H1 (cell line): ENCODE measurements around the gene GALR2. TPM values are rescaled to one million over a fixed set of nuclear protein-coding genes. Genes with fewer than 3 reads are reported as not detected.

Source experiments
- CTCF ChIA-PET: fragments of 300-600 bp; sonication (Branson Sonifier 250); formaldehyde crosslinking; loops from one replicate; lab custom pipeline; 2021; ENCODE audit not compliant: partially characterized antibody; lab: Charles Lee
- POLR2A ChIA-PET: fragments of 300-600 bp; sonication (Branson Sonifier 250); formaldehyde crosslinking; loops from one replicate; lab custom pipeline; 2021; ENCODE audit warnings: inconsistent platforms; ENCODE audit not compliant: partially characterized antibody; lab: Charles Lee
- DNase-seq, 2 experiments: peaks; one replicate each; pipeline versions ENCODE4 v3.0.0 to v3.0.0-alpha.2; 2010 to 2022; ENCODE audit warnings: low spot score in 2 of 2, low read depth in 1 of 2, mixed read lengths in 1 of 2
- FAIRE-seq: peaks from 2 replicates; lab custom pipeline; 2011; peaks lifted over from hg19 to GRCh38; lab: Jason Lieb, UNC
- H2AFZ ChIP-seq: 2 replicates; pipeline ENCODE4 v1.8.1; 2012; ENCODE audit warnings: low read length, inconsistent platforms
- H2AK5ac ChIP-seq: 2 replicates; pipeline ENCODE4 v1.6.1; 2013; ENCODE audit warnings: low read depth, low read length
- H2BK120ac ChIP-seq: replicated peaks from 2 replicates; pipeline ENCODE3; 2013; ENCODE audit warnings: low read depth, low read length, inconsistent platforms
- H2BK12ac ChIP-seq: 2 replicates; pipeline ENCODE4 v1.6.1; 2013; ENCODE audit warnings: low read depth, low read length
- H2BK15ac ChIP-seq: 2 replicates; pipeline ENCODE4 v1.6.1; 2013; ENCODE audit warnings: low read length
- H2BK20ac ChIP-seq: 2 replicates; pipeline ENCODE4 v1.6.1; 2013; ENCODE audit warnings: low read length
- H2BK5ac ChIP-seq: 2 replicates; pipeline ENCODE4 v1.6.1; 2013; ENCODE audit warnings: low read depth, low read length
- H3K14ac ChIP-seq: 2 replicates; pipeline ENCODE4 v1.6.1; 2013; ENCODE audit warnings: inconsistent platforms; ENCODE audit not compliant: insufficient read length
- H3K18ac ChIP-seq: 2 replicates; pipeline ENCODE4 v1.6.1; 2013; ENCODE audit warnings: low read length; ENCODE audit errors: extremely low read depth
- H3K23ac ChIP-seq: 2 replicates; pipeline ENCODE4 v1.6.1; 2013; ENCODE audit warnings: inconsistent platforms; ENCODE audit not compliant: insufficient read length
- H3K23me2 ChIP-seq: 2 replicates; pipeline ENCODE4 v1.6.1; 2013; ENCODE audit warnings: low read depth, low read length
- H3K27ac ChIP-seq: 2 replicates; pipeline ENCODE4 v1.6.1; 2011; ENCODE audit warnings: low read depth, low read length, inconsistent platforms
- H3K27me3 ChIP-seq, 4 experiments: replicated peaks in 1 of 4; 1 replicate in 1 of 4; 2 replicates in 3 of 4; pipeline versions ENCODE4 v1.6.1 to v1.8.1; 2011 to 2013; ENCODE audit warnings: low read length in 3 of 4, mild to moderate bottlenecking in 3 of 4, inconsistent platforms in 2 of 4, mixed read lengths in 2 of 4, moderate library complexity in 1 of 4; ENCODE audit not compliant: control insufficient read depth in 3 of 4, insufficient read depth in 3 of 4; ENCODE audit errors: extremely low read depth in 1 of 4
- H3K36me3 ChIP-seq, 4 experiments: 2 replicates each; pipeline versions ENCODE4 v1.6.1 to v1.8.1; 2011 to 2013; ENCODE audit warnings: mild to moderate bottlenecking in 4 of 4, low read length in 3 of 4, moderate library complexity in 2 of 4, control low read depth in 1 of 4, inconsistent platforms in 1 of 4; ENCODE audit not compliant: insufficient read depth in 4 of 4, control insufficient read depth in 2 of 4
- H3K4ac ChIP-seq: replicated peaks from 2 replicates; pipeline ENCODE3; 2013; ENCODE audit warnings: low read length, low read depth, mixed read lengths, inconsistent platforms; ENCODE audit not compliant: insufficient read length
- H3K4me1 ChIP-seq, 4 experiments: replicated peaks in 1 of 4; 1 replicate in 1 of 4; 2 replicates in 3 of 4; pipeline versions ENCODE4 v1.6.1 to v1.8.1; 2011 to 2013; ENCODE audit warnings: low read length in 3 of 4, inconsistent platforms in 2 of 4, mixed read lengths in 1 of 4; ENCODE audit not compliant: insufficient read depth in 4 of 4, control insufficient read depth in 3 of 4
- H3K4me2 ChIP-seq, 2 experiments: 2 replicates each; pipeline versions ENCODE4 v1.6.1 to v1.8.1; 2011 to 2013; ENCODE audit warnings: low read depth in 2 of 2, low read length in 2 of 2, control low read depth in 1 of 2, inconsistent platforms in 1 of 2, mild to moderate bottlenecking in 1 of 2; ENCODE audit not compliant: insufficient read depth in 1 of 2
- H3K4me3 ChIP-seq, 4 experiments: fragments of 200-600, 300-600 bp in 1 of 4; sonication (generic), shearing (Covaris generic), sonication (Bioruptor Twin) in 1 of 4; 2 replicates each; pipeline versions ENCODE4 v1.5.1 to v1.8.1; 2011 to 2016; ENCODE audit warnings: low read length in 4 of 4, low read depth in 3 of 4, control low read depth in 2 of 4, inconsistent platforms in 2 of 4, mild to moderate bottlenecking in 2 of 4, mixed read lengths in 1 of 4, moderate library complexity in 1 of 4; ENCODE audit not compliant: insufficient read depth in 2 of 4; ENCODE audit errors: extremely low read depth in 1 of 4
- H3K56ac ChIP-seq: replicated peaks from 2 replicates; pipeline ENCODE3; 2013; ENCODE audit warnings: low read depth, mild to moderate bottlenecking, mixed read lengths, low read length, inconsistent platforms; ENCODE audit not compliant: insufficient read length
- H3K79me1 ChIP-seq: 2 replicates; pipeline ENCODE4 v1.6.1; 2013; ENCODE audit warnings: low read depth, low read length, control low read depth
- H3K79me2 ChIP-seq, 2 experiments: 2 replicates each; pipeline versions ENCODE4 v1.6.1 to v1.8.1; 2012 to 2013; ENCODE audit warnings: low read length in 2 of 2, mild to moderate bottlenecking in 2 of 2, inconsistent platforms in 1 of 2; ENCODE audit not compliant: insufficient read depth in 2 of 2, control insufficient read depth in 1 of 2
- H3K9ac ChIP-seq, 4 experiments: replicated peaks in 1 of 4; 1 replicate in 1 of 4; 2 replicates in 3 of 4; pipeline versions ENCODE4 v1.6.1 to v1.8.1; 2011 to 2013; ENCODE audit warnings: low read depth in 3 of 4, low read length in 3 of 4, control low read depth in 2 of 4, mild to moderate bottlenecking in 2 of 4, moderate library complexity in 2 of 4, inconsistent platforms in 1 of 4; ENCODE audit errors: extremely low read depth in 1 of 4
- H3K9me3 ChIP-seq, 2 experiments: 2 replicates each; pipeline versions ENCODE4 v1.6.1 to v1.8.1; 2012 to 2013; ENCODE audit warnings: mild to moderate bottlenecking in 2 of 2, moderate library complexity in 2 of 2, control low read depth in 1 of 2, inconsistent platforms in 1 of 2, low read depth in 1 of 2, low read length in 1 of 2, mixed read lengths in 1 of 2; ENCODE audit not compliant: insufficient read depth in 2 of 2
- H4K20me1 ChIP-seq, 2 experiments: replicated peaks in 1 of 2; 2 replicates each; pipeline versions ENCODE3 to v1.8.1; 2011 to 2013; ENCODE audit warnings: inconsistent platforms in 2 of 2, low read length in 2 of 2, mild to moderate bottlenecking in 1 of 2; ENCODE audit not compliant: insufficient read depth in 2 of 2, control insufficient read depth in 1 of 2
- H4K5ac ChIP-seq: 2 replicates; pipeline ENCODE4 v1.6.1; 2013; ENCODE audit warnings: low read length, low read depth, mixed read lengths, inconsistent platforms; ENCODE audit not compliant: insufficient read length
- H4K8ac ChIP-seq: 2 replicates; pipeline ENCODE4 v1.8.0; 2013; ENCODE audit warnings: mild to moderate bottlenecking, moderate library complexity, low read length, inconsistent platforms; ENCODE audit not compliant: insufficient read depth; ENCODE audit errors: extremely low read depth
- H4K91ac ChIP-seq: replicated peaks from 2 replicates; pipeline ENCODE3; 2013; ENCODE audit warnings: low read length, mixed read lengths, inconsistent platforms; ENCODE audit not compliant: insufficient read length
- BRCA1 ChIP-seq: IDR thresholded peaks from 2 replicates; pipeline ENCODE4 v1.6.1; 2012; ENCODE audit warnings: low read depth, low read length, improper control_type of control experiment
- CBX5 ChIP-seq: fragments of 300-800, 300-1000 bp; sonication (generic); IDR thresholded peaks from 2 replicates; pipeline ENCODE4 v1.7.1; 2016; ENCODE audit warnings: antibody characterized with exemption, low read length, low read depth
- CHD2 ChIP-seq: IDR thresholded peaks from 2 replicates; pipeline ENCODE4 v1.6.1; 2012; ENCODE audit warnings: low read length, improper control_type of control experiment
- CTBP2 ChIP-seq: IDR thresholded peaks from 2 replicates; pipeline ENCODE4 v1.7.0; 2011; ENCODE audit warnings: borderline replicate concordance, mild to moderate bottlenecking, moderate library complexity, mixed read lengths, low read length; ENCODE audit not compliant: insufficient read depth, insufficient read length
- HDAC2 ChIP-seq, 2 experiments: fragments of 300-600 bp in 1 of 2; sonication (generic) in 1 of 2; IDR thresholded peaks; 2 replicates each; pipeline ENCODE4 v1.6.1; 2011 to 2012; ENCODE audit warnings: low read depth in 2 of 2, low read length in 2 of 2, mild to moderate bottlenecking in 2 of 2, moderate library complexity in 2 of 2, borderline replicate concordance in 1 of 2, inconsistent platforms in 1 of 2
- NANOG ChIP-seq: IDR thresholded peaks from 2 replicates; pipeline ENCODE4 v1.6.1; 2011; ENCODE audit warnings: low read length, low read depth, mild to moderate bottlenecking, inconsistent platforms; ENCODE audit not compliant: insufficient read depth, poor library complexity, severe bottlenecking
- POLR2AphosphoS5 ChIP-seq: IDR thresholded peaks from 2 replicates; pipeline ENCODE4 v1.6.1; 2011; ENCODE audit warnings: low read depth, low read length
- RFX5 ChIP-seq: IDR thresholded peaks from 2 replicates; pipeline ENCODE4 v1.6.1; 2011; ENCODE audit warnings: low read depth, low read length, improper control_type of control experiment, borderline replicate concordance
- SP2 ChIP-seq: IDR thresholded peaks from 2 replicates; pipeline ENCODE4 v1.6.1; 2012; ENCODE audit warnings: mild to moderate bottlenecking, low read length, inconsistent platforms
- TAF1 ChIP-seq: IDR thresholded peaks from 2 replicates; pipeline ENCODE4 v1.6.1; 2011; ENCODE audit warnings: mild to moderate bottlenecking, low read depth, low read length
- TAF7 ChIP-seq: optimal IDR thresholded peaks from 2 replicates; pipeline ENCODE3; 2011; ENCODE audit warnings: low read depth, mild to moderate bottlenecking, inconsistent platforms, low read length, moderate library complexity, borderline replicate concordance
- TBP ChIP-seq: IDR thresholded peaks from 2 replicates; pipeline ENCODE4 v1.6.1; 2011; ENCODE audit warnings: low read depth, low read length, improper control_type of control experiment
- WGBS, 2 experiments: shearing (Covaris generic) in 1 of 2; methylation state at CpG; one replicate each; pipeline versions ENCODE4 v1.1.6 to v1.1.7; 2013 to 2015; ENCODE audit warnings: low lambda C conversion rate in 2 of 2, mixed read lengths in 2 of 2, inconsistent platforms in 1 of 2, low coverage in 1 of 2, missing lambda C conversion rate in 1 of 2; ENCODE audit not compliant: insufficient replicate concordance in 2 of 2, insufficient coverage in 1 of 2, insufficient read length in 1 of 2; ENCODE audit errors: extremely low coverage in 1 of 2, missing lambda C conversion rate in 1 of 2; 5-methylcytosine and 5-hydroxymethylcytosine counted together
- polyA plus RNA-seq, 7 experiments: library from polyadenylated mRNA; depleted of rRNA in 3 of 7; stranded (reverse) in 5 of 7; unstranded in 2 of 7; fragments of >200 nt in 5 of 7; fragments of 200-250 nt in 2 of 7; gene quantifications; 1 replicate in 5 of 7; 2 replicates in 1 of 7; 4 replicates in 1 of 7; pipeline versions ENCODE4 v1.2.1 to v1.2.3, GENCODE V29; 2011 to 2013; ENCODE audit warnings: missing spikeins in 2 of 7, mixed read lengths in 2 of 7
- total RNA-seq: library from RNA; stranded (reverse); fragmentation: NEBNext Ultra II Directional; extraction: Animal tissue kit (Norgen Biotek cat#: 25700); gene quantifications from 2 replicates; pipeline ENCODE4 v1.2.1, GENCODE V29; 2021

GALR2 gene
- total and polyA plus RNA-seq, 2 of the 8 experiments (the other 6 are each of a cell fraction or from before 2014, with no cell fraction given): 0.86 to 2.2 TPM

DNA sequence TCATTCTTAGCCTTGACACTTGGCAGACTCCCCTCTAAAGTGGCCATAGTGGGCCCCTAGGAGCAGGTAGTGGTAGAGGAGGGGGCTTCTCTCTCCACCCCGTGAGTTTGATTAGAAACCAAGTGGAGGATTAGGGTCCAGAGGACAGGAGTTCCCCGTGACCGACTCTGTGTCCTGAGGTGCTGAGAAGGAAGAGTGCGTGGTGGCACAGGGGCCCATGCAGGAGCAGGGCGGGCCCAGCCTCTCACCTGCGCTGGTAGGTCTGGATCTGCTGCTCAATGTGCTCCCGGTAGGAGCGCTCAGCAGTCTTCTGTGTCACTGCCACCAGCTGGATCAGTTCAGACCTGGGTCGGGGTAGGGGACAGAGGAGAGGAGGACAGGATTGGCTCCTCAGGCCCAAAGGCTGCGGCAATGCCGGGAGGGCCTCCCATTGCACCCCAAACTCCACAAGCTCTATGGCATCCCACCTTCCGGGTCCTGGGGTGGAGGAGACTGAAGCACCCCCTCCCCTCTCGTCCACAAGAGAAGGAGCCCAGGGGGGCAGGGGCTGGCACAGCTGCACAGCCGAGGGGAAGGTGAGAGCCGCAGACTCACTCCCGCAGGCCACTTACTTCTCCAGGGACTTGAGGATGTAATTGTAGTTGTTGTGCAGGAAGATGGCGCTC, 10.6 kb downstream of the GALR2 start:
- TF ChIP-seq NANOG (no peak), TAF1 (no peak), CTBP2 (no peak), CHD2 (no peak), TBP (no peak), HDAC2 (IDR thresholded peaks at IDR 0.05; ENCODE audit: borderline replicate concordance in 1 of 2, low read depth in 2 of 2, low read length in 2 of 2) (no peak), SP2 (no peak), BRCA1 (no peak), RFX5 (no peak), CBX5 (no peak), TAF7 (no peak), POLR2AphosphoS5 (no peak)
- no peak overlapping the region for H2BK20ac ChIP-seq
- no peak overlapping the region for H4K8ac ChIP-seq
- peaks cover 21 to 51% (median 47%) of the 10 kb centered on the region in 4 experiments for H3K36me3 ChIP-seq
- H4K20me1 ChIP-seq: peaks cover 3 to 9% of the 10 kb centered on the region in 2 experiments
- H3K56ac ChIP-seq: no peak overlapping the region
- H3K23me2 ChIP-seq: peaks cover 2% of the 10 kb centered on the region; the same call in 1 of the 2 replicates
- H3K9ac ChIP-seq: no peak overlapping the region
- H3K18ac ChIP-seq: no peak overlapping the region
- no peak overlapping the region for H3K4ac ChIP-seq
- no peak overlapping the region for H2AFZ ChIP-seq
- no peak overlapping the region for H2BK15ac ChIP-seq
- no peaks in the 10 kb centered on the region for H3K79me1 ChIP-seq
- H3K79me2 ChIP-seq: no peaks in the 10 kb centered on the region
- POLR2A ChIA-PET: interaction anchor here (1.3 to 2.6 kb wide), 2 partner anchors 10 to 187 kb away, joined by 4 to 10 read pairs; partner anchors contain the start of gene GALR2
- no peak overlapping the region for H2BK12ac ChIP-seq
- no peak overlapping the region for H3K23ac ChIP-seq
- CTCF ChIA-PET: interaction anchor here (0.9 to 3.5 kb wide), 8 partner anchors 9 to 80 kb away, joined by 3 to 14 read pairs (median 4); partner anchors contain the start of gene GALR2
- FAIRE-seq (no peak), DNase-seq (no peak)
- H4K5ac ChIP-seq: no peak overlapping the region
- H2BK5ac ChIP-seq: no peak overlapping the region
- no peak overlapping the region for H3K4me2 ChIP-seq
- no peak overlapping the region for H3K27ac ChIP-seq
- WGBS, 2 experiments: 82% methylated on average over 16 of the region's 17 CpGs; no CpG with 5 or more reads in 1 of the 2 experiments
- H3K27me3 ChIP-seq: peaks cover 0 to under 1% (median 0%) of the 10 kb centered on the region in 4 experiments; a peak in 1 of 7 replicates
- H2BK120ac ChIP-seq: no peak overlapping the region
- H3K9me3 ChIP-seq: no peaks in the 10 kb centered on the region
- H3K4me1 ChIP-seq: peaks cover 0 to 12% (median 5%) of the 10 kb centered on the region in 4 experiments; a peak in 6 of 7 replicates
- H3K14ac ChIP-seq: no peak overlapping the region
- no peak overlapping the region for H4K91ac ChIP-seq
- H2AK5ac ChIP-seq: no peak overlapping the region
- H3K4me3 ChIP-seq: no peak overlapping the region
